Psoas muscle (tissue), 8 donors: ENCODE results near the gene SEC16A. TPM values are rescaled to one million over a fixed set of nuclear protein-coding genes. Genes with fewer than 3 reads are reported as not detected.
A peak's percentile ranks its signal among the peaks of the same experiment; 100 is the strongest.

ENCODE experiments used
- ATAC-seq, 4 donors: fragments of 200-7000 bp; cut with Tn5 transposase; one replicate each; pipeline ENCODE4 v1.9.1; 2020; ENCODE audit warnings: moderate library complexity in 3 of 4, mild to moderate bottlenecking in 2 of 4
- DNase-seq, 2 donors: peaks; one replicate each; pipeline ENCODE4 v3.0.0-alpha.2; 2020
- H3K27ac ChIP-seq: fragments of 200-600 bp; one replicate; pipeline ENCODE4 v1.8.0; 2022
- H3K27me3 ChIP-seq, 3 donors: fragments of 200-600 bp in 1 of 3; one replicate each; pipeline versions ENCODE4 v1.6.1 to v1.8.0; 2013 to 2022; ENCODE audit warnings: low read length in 2 of 3, mild to moderate bottlenecking in 2 of 3, moderate library complexity in 1 of 3; ENCODE audit not compliant: insufficient read depth in 3 of 3
- H3K36me3 ChIP-seq, 2 donors: fragments of 200-600 bp in 1 of 2; one replicate each; pipeline versions ENCODE4 v1.6.1 to v1.8.0; 2013 to 2022; ENCODE audit warnings: low read depth in 1 of 2, mild to moderate bottlenecking in 1 of 2, moderate library complexity in 1 of 2; ENCODE audit not compliant: insufficient read depth in 1 of 2
- H3K4me1 ChIP-seq: fragments of 200-600 bp; one replicate; pipeline ENCODE4 v1.8.0; 2022
- H3K4me3 ChIP-seq: fragments of 200-600 bp; one replicate; pipeline ENCODE4 v1.8.0; 2022; ENCODE audit warnings: mild to moderate bottlenecking
- H3K9me3 ChIP-seq: fragments of 200-600 bp; one replicate; pipeline ENCODE4 v1.8.0; 2022
- CTCF ChIP-seq: fragments of 200-600 bp; IDR thresholded peaks from one replicate; pipeline ENCODE4 v1.8.0; 2022; ENCODE audit warnings: antibody characterized with exemption
- WGBS, 3 donors: extraction: QIAGEN DNeasy Blood & Tissue Kit; methylation state at CpG; one replicate each; pipeline versions ENCODE4 v1.1.6 to v1.1.7; 2013; 5-methylcytosine and 5-hydroxymethylcytosine counted together
- intact Hi-C, 2 donors: fragments of 100-400 bp; cut with DNase I; formaldehyde crosslinking; loops; one replicate each; pipeline versions ENCODE4 v1.11.0 to v1.14.2; 2022
- polyA plus RNA-seq, 3 donors: library from polyadenylated mRNA; stranded (reverse); fragments of 200-250 nt; gene quantifications; one replicate each; pipeline ENCODE4 v1.2.3, GENCODE V29; 2013
- total RNA-seq, 4 donors: library from RNA; stranded (reverse); fragmentation: NEBNext Ultra II Directional in 2 of 4; extraction: Animal tissue kit (Norgen Biotek cat#: 25700) in 2 of 4; gene quantifications; one replicate each; pipeline versions ENCODE4 v1.2.1 to v1.2.4, GENCODE V29; 2021 to 2023
- donor health status: healthy with polysubstance abuse.
- donor health status: DM: no; HTN: no; CAD: no; lungs with moderate emphysema.
- donor health status: Bipolar disorder and iron deficiency.
- donor health status: healthy.
- donor health status: DM: yes; HTN: yes; CAD: no.
- donor health status: DM: no; HTN: no; CAD: no.
- donor health status: DM: no; HTN: no; CAD: no.
- donor health status: DM: yes; HTN: yes; CAD: no.

SEC16A gene
- total and polyA plus RNA-seq, 7 donors = 22.3 to 40.0 (median 31.5) TPM

GRCh38 chr9:136402067-136402466, 80.8 kb downstream of the SEC16A start:
- intact Hi-C loops = no loop called here
- Histone ChIP-seq H3K27ac (no peak overlapping the region), H3K27me3 (no peaks in the 10 kb centered on the region), H3K9me3 (no peaks in the 10 kb centered on the region), H3K36me3 (peaks cover 0 to 59% of the 10 kb centered on the region in 2 donors), H3K4me1 (peaks cover 10% of the 10 kb centered on the region), H3K4me3 (no peak overlapping the region)
- DNase-seq = no peak
- 67 to 74% (median 73%) methylated on average over 13 of the region's 13 CpGs for WGBS, 3 donors
- TF ChIP-seq CTCF = no peak
- ATAC-seq = no peak

GRCh38 chr9:136401173-136401922, 81.5 kb downstream of the SEC16A start:
- 85 to 91% (median 87%) methylated on average over 18 of the region's 18 CpGs for WGBS, 3 donors
- intact Hi-C loops = no loop called here

GRCh38 chr9:136400038-136400834, 82.6 kb downstream of the SEC16A start, which contains the start of gene SNAPC4:
SNAPC4 (minus strand) TSS chr9:136400170; CDS start chr9:136398428, 1,742 bp downstream.
- Histone ChIP-seq H3K36me3 (peaks cover 0 to 59% of the 10 kb centered on the region in 2 donors), H3K27me3 (no peaks in the 10 kb centered on the region), H3K9me3 (no peaks in the 10 kb centered on the region), H3K4me1 (peaks cover 10% of the 10 kb centered on the region), H3K4me3 (peak within 1 kb of the TSS; percentile 72), H3K27ac (peak within 1 kb of the TSS; percentile 1)
- ATAC-seq (peak; percentile 91 to 96 (median 94)), DNase-seq (peak; percentile 87 to 94)
- intact Hi-C loops = loop anchor here in 1 of 2 donors (1.0 kb wide), 1 partner anchor 61 kb away; no protein-coding TSS in a partner anchor
- 4 to 5% (median 5%) methylated on average over 58 to 71 of the region's 71 CpGs for WGBS, 3 donors
- peak; percentile 94 for TF ChIP-seq CTCF

More at GRCh38 chr9:136401173-136401922, 81.5 kb downstream of the SEC16A start:
- Histone ChIP-seq H3K27me3 (no peaks in the 10 kb centered on the region), H3K27ac (no peak overlapping the region), H3K4me1 (peaks cover 10% of the 10 kb centered on the region), H3K36me3 (peaks cover 0 to 59% of the 10 kb centered on the region in 2 donors), H3K9me3 (no peaks in the 10 kb centered on the region), H3K4me3 (no peak overlapping the region)
- DNase-seq = no peak
- ATAC-seq = no peak
- TF ChIP-seq CTCF = no peak

GRCh38 chr9:136399176-136400037, 83.4 kb downstream of the SEC16A start:
- Histone ChIP-seq H3K4me3 (peak overlapping the region; percentile 72), H3K9me3 (no peaks in the 10 kb centered on the region), H3K4me1 (peaks cover 10% of the 10 kb centered on the region), H3K27me3 (no peaks in the 10 kb centered on the region), H3K36me3 (peaks cover 0 to 59% of the 10 kb centered on the region in 2 donors), H3K27ac (peak overlapping the region; percentile 1)
- WGBS, 3 donors = 1% methylated on average over 51 to 67 of the region's 67 CpGs
- no peak for TF ChIP-seq CTCF
- ATAC-seq (peak in 3 of 4 donors; percentile 3 to 19 (median 5)), DNase-seq (peak in 1 of 2 donors; percentile 55)
- intact Hi-C loops = loop anchor here in 1 of 2 donors (1.0 kb wide), 1 partner anchor 60 kb away; no protein-coding TSS in a partner anchor
